IMR-90 (cell line): ENCODE results near the gene ARL2. TPM values are rescaled to one million over a fixed set of nuclear protein-coding genes. Genes with fewer than 3 reads are reported as not detected.

Experiments
- ATAC-seq: fragments of 200-7000 bp; cut with Tn5 transposase; 2 replicates; pipeline ENCODE4 v1.9.1; 2020; ENCODE audit warnings: low read depth, mild to moderate bottlenecking, moderate library complexity
- BruUV-seq: library from RNA; stranded (reverse); fragments of 400-500 nt; replicated peaks from 2 replicates; lab custom pipeline; 2021; lab: Mats Ljungman, UMichigan
- CTCF ChIA-PET: fragments of 300-600 bp; formaldehyde crosslinking; extraction: SDS; loops from one replicate; lab custom pipeline; 2021; ENCODE audit warnings: antibody characterized with exemption; lab: Yijun Ruan, JAX
- POLR2A ChIA-PET: fragments of 300-600 bp; sonication (Branson Sonifier 250); formaldehyde crosslinking; loops from one replicate; lab custom pipeline; 2022; ENCODE audit warnings: antibody characterized with exemption; ENCODE audit not compliant: unreplicated experiment; lab: Charles Lee
- DNase-seq: peaks from one replicate; pipeline ENCODE4 v3.0.0; 2013
- H2AFZ ChIP-seq: replicated peaks from 2 replicates; pipeline ENCODE3; 2013; ENCODE audit warnings: low read length, mild to moderate bottlenecking; ENCODE audit not compliant: poor library complexity
- H2AK5ac ChIP-seq: 2 replicates; pipeline ENCODE4 v1.6.1; 2013; ENCODE audit warnings: low read depth, low read length, inconsistent platforms
- H2AK9ac ChIP-seq: replicated peaks from 2 replicates; pipeline ENCODE3; 2013; ENCODE audit warnings: mild to moderate bottlenecking, low read depth, low read length, moderate library complexity; ENCODE audit not compliant: poor library complexity
- H2BK120ac ChIP-seq: 2 replicates; pipeline ENCODE4 v1.6.1; 2013; ENCODE audit warnings: low read depth, low read length, inconsistent platforms
- H2BK15ac ChIP-seq: 3 replicates; pipeline ENCODE4 v1.6.1; 2013; ENCODE audit warnings: low read depth, low read length, inconsistent platforms
- H2BK20ac ChIP-seq: 2 replicates; pipeline ENCODE4 v1.6.1; 2013; ENCODE audit warnings: low read depth, mild to moderate bottlenecking, inconsistent platforms, low read length, moderate library complexity
- H2BK5ac ChIP-seq: 2 replicates; pipeline ENCODE4 v1.6.1; 2013; ENCODE audit warnings: mild to moderate bottlenecking, low read depth, low read length, inconsistent platforms; ENCODE audit not compliant: poor library complexity, severe bottlenecking
- H3K14ac ChIP-seq: replicated peaks from 2 replicates; pipeline ENCODE4 v1.6.1; 2013; ENCODE audit warnings: low read depth, low read length, inconsistent platforms
- H3K18ac ChIP-seq: 2 replicates; pipeline ENCODE4 v1.6.1; 2013; ENCODE audit warnings: low read depth, low read length, control low read depth
- H3K23ac ChIP-seq: 2 replicates; pipeline ENCODE4 v1.6.1; 2013; ENCODE audit warnings: low read depth, low read length, inconsistent platforms
- H3K27ac ChIP-seq: 2 replicates; pipeline ENCODE4 v1.5.1; 2013; ENCODE audit warnings: mild to moderate bottlenecking, control low read depth, low read length; ENCODE audit not compliant: insufficient read depth
- H3K27me3 ChIP-seq: 2 replicates; pipeline ENCODE4 v1.6.1; 2013; ENCODE audit warnings: low read length; ENCODE audit not compliant: control insufficient read depth, insufficient read depth
- H3K36me3 ChIP-seq: 2 replicates; pipeline ENCODE4 v1.6.1; 2013; ENCODE audit warnings: low read length, mixed read lengths; ENCODE audit not compliant: control insufficient read depth, insufficient read depth
- H3K4ac ChIP-seq: 2 replicates; pipeline ENCODE4 v1.6.1; 2013; ENCODE audit warnings: low read depth, low read length, inconsistent platforms
- H3K4me1 ChIP-seq: 2 replicates; pipeline ENCODE4 v1.6.1; 2013; ENCODE audit warnings: low read length, mixed read lengths; ENCODE audit not compliant: control insufficient read depth, insufficient read depth
- H3K4me2 ChIP-seq: 2 replicates; pipeline ENCODE4 v1.6.1; 2013; ENCODE audit warnings: low read depth, mild to moderate bottlenecking, control low read depth, low read length, moderate library complexity
- H3K4me3 ChIP-seq: 2 replicates; pipeline ENCODE4 v1.5.1; 2013; ENCODE audit warnings: low read depth, mild to moderate bottlenecking, control low read depth, low read length, moderate library complexity; ENCODE audit not compliant: insufficient read depth
- H3K56ac ChIP-seq: 2 replicates; pipeline ENCODE4 v1.6.1; 2013; ENCODE audit warnings: low read length, inconsistent platforms; ENCODE audit not compliant: insufficient read depth; ENCODE audit errors: extremely low read depth
- H3K79me1 ChIP-seq, 2 experiments: 2 replicates each; pipeline ENCODE4 v1.6.1; 2013; ENCODE audit warnings: low read length in 2 of 2, inconsistent platforms in 1 of 2, low read depth in 1 of 2
- H3K9ac ChIP-seq: 2 replicates; pipeline ENCODE4 v1.6.1; 2013; ENCODE audit warnings: low read depth, low read length, control low read depth
- H3K9me1 ChIP-seq: 2 replicates; pipeline ENCODE4 v1.6.1; 2013; ENCODE audit warnings: low read length, inconsistent platforms; ENCODE audit not compliant: insufficient read depth
- H3K9me3 ChIP-seq: 2 replicates; pipeline ENCODE4 v1.6.1; 2013; ENCODE audit warnings: low read length; ENCODE audit not compliant: control insufficient read depth, insufficient read depth
- H4K20me1 ChIP-seq: 2 replicates; pipeline ENCODE4 v1.6.1; 2013; ENCODE audit warnings: low read length, inconsistent platforms; ENCODE audit not compliant: insufficient read depth
- H4K5ac ChIP-seq: 2 replicates; pipeline ENCODE4 v1.6.1; 2013; ENCODE audit warnings: mild to moderate bottlenecking, low read depth, low read length, control low read depth
- H4K8ac ChIP-seq, 2 experiments: 2 replicates each; pipeline ENCODE4 v1.6.1; 2013; ENCODE audit warnings: low read depth in 2 of 2, low read length in 2 of 2, control low read depth in 1 of 2, inconsistent platforms in 1 of 2
- H4K91ac ChIP-seq: 2 replicates; pipeline ENCODE4 v1.6.1; 2013; ENCODE audit warnings: low read depth, low read length, inconsistent platforms; ENCODE audit not compliant: insufficient read depth
- BHLHE40 ChIP-seq: fragments of 150-350 bp; IDR thresholded peaks from 2 replicates; pipeline ENCODE4 v1.6.1; 2016; ENCODE audit warnings: mild to moderate bottlenecking, low read depth, low read length
- CEBPB ChIP-seq: IDR thresholded peaks from 2 replicates; pipeline ENCODE4 v1.6.1; 2012; ENCODE audit warnings: low read depth, low read length, improper control_type of control experiment
- CHD1 ChIP-seq: IDR thresholded peaks from 2 replicates; pipeline ENCODE4 v1.6.1; 2012; ENCODE audit warnings: low read depth, low read length, improper control_type of control experiment
- ELK1 ChIP-seq: fragments of 150-350 bp; IDR thresholded peaks from 2 replicates; pipeline ENCODE4 v1.6.1; 2016; ENCODE audit warnings: low read depth, mild to moderate bottlenecking, low read length, moderate library complexity, borderline replicate concordance
- FOS ChIP-seq: fragments of 150-350 bp; IDR thresholded peaks from 2 replicates; pipeline ENCODE4 v1.6.1; 2016; ENCODE audit warnings: low read depth, low read length
- MAZ ChIP-seq: IDR thresholded peaks from 2 replicates; pipeline ENCODE4 v1.6.1; 2012; ENCODE audit warnings: low read depth, mild to moderate bottlenecking, low read length, improper control_type of control experiment, moderate library complexity, borderline replicate concordance
- RAD21 ChIP-seq: IDR thresholded peaks from 2 replicates; pipeline ENCODE4 v1.6.1; 2012; ENCODE audit warnings: low read length, improper control_type of control experiment
- RFX5 ChIP-seq: IDR thresholded peaks from 2 replicates; pipeline ENCODE4 v1.8.0; 2012; ENCODE audit warnings: low read depth, mild to moderate bottlenecking, low read length, moderate library complexity
- USF2 ChIP-seq: fragments of 150-350 bp; IDR thresholded peaks from 2 replicates; pipeline ENCODE4 v1.6.1; 2017; ENCODE audit warnings: mild to moderate bottlenecking, antibody characterized with exemption, low read length, low read depth
- WGBS, 2 experiments: methylation state at CpG; one replicate each; pipeline versions ENCODE4 v1.1.5 to v1.1.7; 2013; ENCODE audit warnings: missing lambda C conversion rate in 2 of 2; ENCODE audit not compliant: insufficient read length in 1 of 2; ENCODE audit errors: extremely low coverage in 2 of 2; 5-methylcytosine and 5-hydroxymethylcytosine counted together
- dilution Hi-C: fragments of 300-500 bp; cut with HindIII; formaldehyde crosslinking; loops from one replicate; pipeline ENCODE4 v1.14.3; 2018; ENCODE audit warnings: low sequenced_read_pairs; ENCODE audit not compliant: unreplicated experiment
- in situ Hi-C: fragments of 300-500 bp; cut with MboI; formaldehyde crosslinking; loops from 3 replicates; pipeline ENCODE4 v1.14.3; 2019; ENCODE audit warnings: low sequenced_read_pairs, inconsistent platforms, mixed read lengths
- intact Hi-C: fragments of 100-400 bp; cut with micrococcal nuclease; formaldehyde crosslinking; loops from 2 replicates; pipeline ENCODE4 v1.10.0; 2022
- polyA plus RNA-seq, 3 experiments: library from polyadenylated mRNA; depleted of rRNA; stranded (reverse); fragments of >200 nt; gene quantifications; 2 replicates each; pipeline ENCODE4 v1.2.3, GENCODE V29; 2012; ENCODE audit warnings: low replicate concordance in 1 of 3
- total RNA-seq: library from RNA; depleted of rRNA; stranded (reverse); fragments of >200 nt; gene quantifications from 2 replicates; pipeline ENCODE4 v1.2.3, GENCODE V29; 2012
- TF ChIP-seq, protein P1 (sequence below): conservative IDR thresholded peaks from 2 replicates; pipeline ENCODE4 v1.5.1; 2012; ENCODE audit warnings: mild to moderate bottlenecking, low read depth, low read length, improper control_type of control experiment

ARL2 gene
- total and polyA plus RNA-seq, 2 of the 4 experiments (the other 2 are of a cell fraction), result 48.9 to 152 TPM

DNA sequence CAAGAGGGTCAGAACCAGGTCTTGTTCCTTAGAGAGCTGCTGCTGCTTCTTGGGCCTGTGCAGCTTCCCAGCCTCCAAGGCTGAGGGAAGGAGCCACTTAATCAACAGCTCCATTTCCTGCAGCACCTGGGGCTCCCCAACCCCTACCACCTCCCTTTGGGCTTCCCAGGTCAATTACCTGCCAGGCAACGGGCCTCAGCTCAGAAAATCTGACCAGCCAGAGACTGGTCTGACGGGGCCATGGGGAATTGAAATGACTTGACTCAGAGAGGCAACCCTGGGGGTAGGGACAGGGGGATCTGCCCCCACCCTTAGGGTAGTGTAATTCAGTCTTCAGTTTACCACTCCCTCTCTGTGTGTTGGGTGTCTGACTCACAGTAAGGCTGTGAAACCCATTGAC is 37.3 kb upstream of the ARL2 start:
- dilution Hi-C loops (no loop called here), in situ Hi-C loops (no loop called here), intact Hi-C loops (no loop called here)
- Histone ChIP-seq H2AK5ac (no peak overlapping the region), H2BK120ac (no peak overlapping the region), H3K4me1 (0 out of 2 replicates have a peak, but pooled peaks cover 1% of the 10 kb centered on the region), H4K91ac (no peak overlapping the region), H3K4me2 (no peak overlapping the region), H3K36me3 (no peaks in the 10 kb centered on the region), H4K5ac (no peak overlapping the region), H2BK5ac (no peak overlapping the region), H3K23ac (no peak overlapping the region), H3K9me1 (no peaks in the 10 kb centered on the region; the same call in none of the 2 replicates), H3K18ac (no peak overlapping the region), H2BK20ac (no peak overlapping the region), H3K27ac (no peak overlapping the region), H3K14ac (no peak overlapping the region), H3K56ac (no peak overlapping the region), H2AFZ (no peak overlapping the region), H3K79me1 (no peaks in the 10 kb centered on the region), H2AK9ac (no peak overlapping the region), H3K27me3 (peaks cover 5% of the 10 kb centered on the region), H3K4me3 (no peak overlapping the region), H4K20me1 (0 out of 2 replicates have a peak, but pooled peaks cover 2% of the 10 kb centered on the region), H3K9ac (no peak overlapping the region), H2BK15ac (no peak overlapping the region), H3K9me3 (no peaks in the 10 kb centered on the region), H3K4ac (no peak overlapping the region), H4K8ac (no peak overlapping the region)
- no TSS peak for BruUV-seq
- POLR2A ChIA-PET, result no interaction called here
- CTCF ChIA-PET, result no interaction called here
- no CpG with 5 or more reads among the region's 2 CpGs for WGBS, 2 experiments
- DNase-seq (no peak), ATAC-seq (no peak)
- TF ChIP-seq ELK1 (no peak), BHLHE40 (no peak), USF2 (no peak), MAZ (no peak), FOS (no peak), CHD1 (no peak), RFX5 (no peak), CEBPB (no peak), RAD21 (no peak)
- TF ChIP-seq, protein P1, sequence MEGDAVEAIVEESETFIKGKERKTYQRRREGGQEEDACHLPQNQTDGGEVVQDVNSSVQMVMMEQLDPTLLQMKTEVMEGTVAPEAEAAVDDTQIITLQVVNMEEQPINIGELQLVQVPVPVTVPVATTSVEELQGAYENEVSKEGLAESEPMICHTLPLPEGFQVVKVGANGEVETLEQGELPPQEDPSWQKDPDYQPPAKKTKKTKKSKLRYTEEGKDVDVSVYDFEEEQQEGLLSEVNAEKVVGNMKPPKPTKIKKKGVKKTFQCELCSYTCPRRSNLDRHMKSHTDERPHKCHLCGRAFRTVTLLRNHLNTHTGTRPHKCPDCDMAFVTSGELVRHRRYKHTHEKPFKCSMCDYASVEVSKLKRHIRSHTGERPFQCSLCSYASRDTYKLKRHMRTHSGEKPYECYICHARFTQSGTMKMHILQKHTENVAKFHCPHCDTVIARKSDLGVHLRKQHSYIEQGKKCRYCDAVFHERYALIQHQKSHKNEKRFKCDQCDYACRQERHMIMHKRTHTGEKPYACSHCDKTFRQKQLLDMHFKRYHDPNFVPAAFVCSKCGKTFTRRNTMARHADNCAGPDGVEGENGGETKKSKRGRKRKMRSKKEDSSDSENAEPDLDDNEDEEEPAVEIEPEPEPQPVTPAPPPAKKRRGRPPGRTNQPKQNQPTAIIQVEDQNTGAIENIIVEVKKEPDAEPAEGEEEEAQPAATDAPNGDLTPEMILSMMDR, result no peak
